GM18502 (cell line): ENCODE measurements around the gene METTL24.

ENCODE experiments used
- ATAC-seq: cut with Tn5 transposase; IDR thresholded peaks from one replicate; pipeline ENCODE4 v1.9.1; 2021; ENCODE audit warnings: mild to moderate bottlenecking; ENCODE audit not compliant: unreplicated experiment, poor library complexity

METTL24 gene

GRCh38 chr6:110217266-110217665 is 140.9 kb downstream of the METTL24 start:
- no peak for ATAC-seq

- no peak for ATAC-seq
Observed at GRCh38 chr6:110216140-110216539, 142.0 kb downstream of the METTL24 start.

- no peak for ATAC-seq
Observed at GRCh38 chr6:110214338-110214737, 143.8 kb downstream of the METTL24 start.

GRCh38 chr6:110211753-110212152 is 146.4 kb downstream of the METTL24 start:
- ATAC-seq: no peak

- ATAC-seq: no peak
Observed at GRCh38 chr6:110207652-110208051, 150.5 kb downstream of the METTL24 start.

GRCh38 chr6:110201151-110201884 is 156.8 kb downstream of the METTL24 start:
- no peak for ATAC-seq

GRCh38 chr6:110198561-110198960 is 159.6 kb downstream of the METTL24 start:
- no peak for ATAC-seq

GRCh38 chr6:110196874-110197273 is 161.3 kb downstream of the METTL24 start:
- ATAC-seq: no peak

- no peak for ATAC-seq
Observed at GRCh38 chr6:110195639-110196038, 162.5 kb downstream of the METTL24 start.
